Stimulated activated naive CD8-positive, alpha-beta T cell treated with anti-CD3 and anti-CD28 coated beads, Interleukin-15, Interleukin-2, amounts not matched to agents 100 U/mL and 50 U/mL, for 24 hours (primary cell): ENCODE data around the gene IL18.
A peak's percentile ranks its signal among the peaks of the same experiment; 100 is the strongest.
"Not testable (repeated sequence)": the region's sequence is repeated elsewhere in the genome, so short reads cannot be mapped to it uniquely, and the experiment has no call there.

Source experiments
- ATAC-seq: fragments of 150-1000 bp; cut with Tn5 transposase; one replicate; pipeline ENCODE4 v1.10.0; 2021
- DNase-seq: peaks from one replicate; pipeline ENCODE4 v3.0.0; 2021

IL18 gene

GRCh38 chr11:112163875-112164685 lies at the start of gene IL18:
TSS of gene IL18 (minus strand) at chr11:112164094. CDS start at chr11:112155053, 9,041 bp downstream.
- no peak for ATAC-seq
- no peak for DNase-seq

- ATAC-seq = no peak
- no peak for DNase-seq
Measured at GRCh38 chr11:112212710-112213109, 48.8 kb upstream of the IL18 start.

GRCh38 chr11:112212290-112212689 lies 48.4 kb upstream of the IL18 start:
- ATAC-seq (no peak), DNase-seq (no peak)

GRCh38 chr11:112211536-112211935 lies 47.6 kb upstream of the IL18 start:
- ATAC-seq (peak; percentile 69), DNase-seq (no peak)

- ATAC-seq = no peak
Measured at GRCh38 chr11:112210890-112211289, 47.0 kb upstream of the IL18 start.

GRCh38 chr11:112206071-112206470 lies 42.2 kb upstream of the IL18 start:
- no peak for DNase-seq

More at GRCh38 chr11:112210890-112211289, 47.0 kb upstream of the IL18 start:
- DNase-seq = no peak

GRCh38 chr11:112200252-112200651 lies 36.4 kb upstream of the IL18 start:
- ATAC-seq (no peak), DNase-seq (no peak)

More at GRCh38 chr11:112206071-112206470, 42.2 kb upstream of the IL18 start:
- no peak for ATAC-seq

GRCh38 chr11:112199101-112199500 lies 35.2 kb upstream of the IL18 start:
- not testable (repeated sequence) for ATAC-seq, DNase-seq

GRCh38 chr11:112196519-112197087 lies 32.7 kb upstream of the IL18 start:
- DNase-seq (no peak), ATAC-seq (no peak)

GRCh38 chr11:112195951-112196351 lies 32.1 kb upstream of the IL18 start:
- ATAC-seq = no peak

GRCh38 chr11:112195113-112195512 lies 31.2 kb upstream of the IL18 start:
- not testable (repeated sequence) for ATAC-seq

More at GRCh38 chr11:112195951-112196351, 32.1 kb upstream of the IL18 start:
- no peak for DNase-seq

GRCh38 chr11:112186304-112186703 lies 22.4 kb upstream of the IL18 start:
- DNase-seq (no peak), ATAC-seq (no peak)

More at GRCh38 chr11:112195113-112195512, 31.2 kb upstream of the IL18 start:
- DNase-seq = not testable (repeated sequence)

- ATAC-seq (no peak), DNase-seq (no peak)
Measured at GRCh38 chr11:112185883-112186282, 22.0 kb upstream of the IL18 start.

- no peak for ATAC-seq
- no peak for DNase-seq
Measured at GRCh38 chr11:112182867-112183266, 19.0 kb upstream of the IL18 start.

GRCh38 chr11:112179601-112180000 lies 15.7 kb upstream of the IL18 start:
- ATAC-seq (no peak), DNase-seq (no peak)

- DNase-seq (no peak), ATAC-seq (no peak)
Measured at GRCh38 chr11:112178936-112179335, 15.0 kb upstream of the IL18 start.

- ATAC-seq (no peak), DNase-seq (no peak)
Measured at GRCh38 chr11:112178428-112178827, 14.5 kb upstream of the IL18 start.

- ATAC-seq (no peak), DNase-seq (no peak)
Measured at GRCh38 chr11:112177589-112177988, 13.7 kb upstream of the IL18 start.

- ATAC-seq (no peak), DNase-seq (no peak)
Measured at GRCh38 chr11:112176077-112176476, 12.2 kb upstream of the IL18 start.

- no peak for DNase-seq
- ATAC-seq = no peak
Measured at GRCh38 chr11:112175599-112175952, 11.7 kb upstream of the IL18 start.

- DNase-seq (peak; percentile 57), ATAC-seq (peak; percentile 73)
Measured at GRCh38 chr11:112174789-112175598, 11.1 kb upstream of the IL18 start, which contains the start of gene BCO2. TSS of gene BCO2 (plus strand) at chr11:112175512. CDS start at chr11:112175602, 90 bp downstream.

- ATAC-seq (no peak), DNase-seq (no peak)
Measured at GRCh38 chr11:112173152-112173551, 9.3 kb upstream of the IL18 start.
